Measurements from ENCODE around the gene UBTD2. TPM values are rescaled to one million over a fixed set of nuclear protein-coding genes. Genes with fewer than 3 reads are reported as not detected.

Gene UBTD2
- total RNA-seq, 4 donors from 2014 or later = 6.0 to 35.4 (median 19.0) TPM

DNA sequence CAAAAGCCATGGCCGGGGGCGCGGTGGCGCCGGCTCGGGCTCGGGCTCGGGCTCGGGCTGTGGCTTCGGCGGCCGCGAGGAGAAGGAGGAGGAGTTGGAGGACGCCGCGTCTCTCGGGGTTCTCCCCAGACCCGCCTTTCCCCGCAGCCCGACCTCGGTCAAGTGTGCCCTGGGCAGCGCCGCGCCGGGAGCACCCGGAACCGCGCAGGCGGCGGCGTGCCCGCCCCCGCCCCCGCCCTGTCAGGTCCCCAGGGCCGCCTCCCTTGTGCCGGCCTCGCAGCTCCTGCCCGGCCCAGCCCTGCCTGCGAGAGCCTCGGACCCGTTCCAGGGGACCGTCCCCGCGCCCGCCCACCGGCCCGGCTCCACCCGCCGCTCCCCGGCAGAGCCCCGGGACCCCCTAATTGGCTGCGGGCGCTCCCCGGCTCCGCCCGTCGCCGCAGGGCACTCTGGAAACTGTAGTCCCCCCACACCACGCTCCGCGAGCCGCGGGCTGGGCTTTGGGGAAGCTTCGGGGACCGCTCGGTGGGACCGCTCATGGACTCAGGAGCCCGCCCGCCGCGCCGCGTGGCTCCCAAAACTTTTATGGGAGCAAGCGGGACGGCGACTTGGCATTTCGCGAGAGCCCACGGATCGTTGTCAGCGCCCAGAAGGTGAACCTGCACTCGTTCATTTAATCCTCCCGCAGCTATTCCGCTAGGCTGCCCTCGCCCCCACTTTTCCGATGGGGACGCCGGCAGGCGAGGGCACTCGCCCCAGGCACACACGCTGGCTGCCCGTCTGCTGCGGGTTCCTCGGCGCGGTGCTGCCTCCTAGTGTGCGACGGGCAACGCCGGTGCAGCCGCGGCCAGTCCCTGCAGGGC lies 95.3 kb downstream of the UBTD2 start, which contains the start of gene STK10:
TSS of gene STK10 (minus strand) at position 192 of the 860 bp plus-strand sequence. CDS start at position 10, 182 bp downstream.
- Histone ChIP-seq H3K4me3 (peak within 1 kb of the TSS; percentile 62 to 86 (median 76)), H3K27ac (peak within 1 kb of the TSS; percentile 92 to 97 (median 96)), H3K9me3 (no peaks in the 10 kb centered on the region), H3K36me3 (no peaks in the 10 kb centered on the region), H3K4me1 (peaks cover 6 to 27% (median 14%) of the 10 kb centered on the region in 4 donors), H3K27me3 (no peaks in the 10 kb centered on the region)
- DNase-seq = peak; percentile 94
- TF ChIP-seq CTCF (IDR thresholded peaks at IDR 0.05) (peak; percentile 82 to 92 (median 89)), POLR2AphosphoS5 (IDR thresholded peaks at IDR 0.05) (peak; percentile 60 to 80 (median 76)), POLR2A (IDR thresholded peaks at IDR 0.05) (peak; percentile 80), EP300 (IDR thresholded peaks at IDR 0.05; ENCODE audit: low read depth) (no peak)
- in situ Hi-C loops (cut with MboI; ENCODE audit: low pct_ligation_motif_present in 1 of 4, low pct_unique_long_range_greater_than_20kb in 1 of 4, low sequenced_read_pairs in 3 of 4) = loop anchor here in 1 of 4 donors (5.0 kb wide), 1 partner anchor 76 kb away; no protein-coding TSS in a partner anchor
- 0% methylated on average over 35 of the region's 102 CpGs; no CpG with 5 or more reads in 1 of the 2 donors for WGBS, 2 donors (ENCODE audit: low coverage in 1 of 2)
- intact Hi-C loops (cut with DNase I; ENCODE audit: low total_unique reads) = loop anchor here (5.0 kb wide), 2 partner anchors 81 to 104 kb away; no protein-coding TSS in a partner anchor

DNA sequence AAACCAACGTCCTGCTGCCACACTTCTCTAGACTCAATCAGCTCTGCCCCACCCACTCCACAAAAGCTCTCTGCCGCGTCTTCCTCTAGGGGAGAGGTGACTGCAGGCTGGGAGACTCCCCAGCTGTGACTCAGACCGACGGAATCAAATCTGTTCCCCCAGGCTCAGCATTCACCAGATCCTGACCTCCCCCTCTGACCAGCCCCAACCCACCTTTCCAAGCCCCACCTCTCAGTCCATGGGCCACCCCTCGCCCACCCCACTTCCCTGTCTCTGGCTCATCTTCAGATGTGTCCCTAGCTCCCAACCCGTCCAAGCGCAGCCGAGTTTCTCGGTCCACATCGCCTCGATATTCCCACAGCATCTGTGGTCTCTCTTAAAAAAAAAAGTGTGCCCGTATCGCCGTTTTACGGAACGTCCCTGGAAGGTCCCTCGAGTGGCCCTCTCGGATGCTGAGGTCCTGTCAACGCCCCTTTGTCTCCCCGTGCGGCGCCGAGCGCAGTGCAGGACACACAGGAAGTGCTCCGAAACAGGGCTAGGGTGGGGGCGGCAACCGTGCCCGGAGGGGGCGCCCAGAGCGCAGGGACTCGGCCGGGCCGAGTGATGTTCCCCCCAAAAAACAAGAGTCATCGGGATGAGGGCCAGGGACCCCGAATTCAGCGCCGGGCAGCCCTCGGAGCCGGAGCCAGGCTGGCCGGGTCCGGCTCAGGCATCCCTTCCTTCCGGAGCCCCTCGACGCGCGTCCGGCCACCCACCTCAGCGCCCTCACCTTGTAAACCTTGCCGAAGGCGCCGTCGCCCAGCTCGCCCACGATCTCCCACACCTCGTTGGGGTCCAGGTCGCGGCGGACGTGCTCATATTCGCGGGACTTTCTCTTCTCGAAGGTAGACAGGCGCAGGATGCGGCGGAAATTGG lies 96.2 kb downstream of the UBTD2 start:
- DNase-seq = peak; percentile 81
- intact Hi-C loops (cut with DNase I; ENCODE audit: low total_unique reads) = loop anchor here (5.0 kb wide), 2 partner anchors 80 to 105 kb away; no protein-coding TSS in a partner anchor
- H3K4me3 ChIP-seq = peak overlapping the region; percentile 62 to 86 (median 76)
- no peaks in the 10 kb centered on the region for H3K36me3 ChIP-seq
- H3K9me3 ChIP-seq = no peaks in the 10 kb centered on the region
- no peak for TF ChIP-seq EP300 (IDR thresholded peaks at IDR 0.05; ENCODE audit: low read depth)
- TF ChIP-seq POLR2A (IDR thresholded peaks at IDR 0.05) = no peak
- peak in 1 of 5 experiments; percentile 16 for TF ChIP-seq CTCF (IDR thresholded peaks at IDR 0.05)
- TF ChIP-seq POLR2AphosphoS5 (IDR thresholded peaks at IDR 0.05) = peak in 2 of 3 donors; percentile 29 to 57
- H3K27me3 ChIP-seq = no peaks in the 10 kb centered on the region
- WGBS, 2 donors (ENCODE audit: low coverage in 1 of 2) = 0 to 1% methylated on average over 11 to 50 of the region's 66 CpGs
- H3K27ac ChIP-seq = peak overlapping the region; percentile 92 to 97 (median 96)
- in situ Hi-C loops (cut with MboI; ENCODE audit: low pct_ligation_motif_present in 1 of 4, low pct_unique_long_range_greater_than_20kb in 1 of 4, low sequenced_read_pairs in 3 of 4) = loop anchor here in 1 of 4 donors (5.0 kb wide), 1 partner anchor 75 kb away; no protein-coding TSS in a partner anchor
- H3K4me1 ChIP-seq = peaks cover 6 to 27% (median 14%) of the 10 kb centered on the region in 4 donors

DNA sequence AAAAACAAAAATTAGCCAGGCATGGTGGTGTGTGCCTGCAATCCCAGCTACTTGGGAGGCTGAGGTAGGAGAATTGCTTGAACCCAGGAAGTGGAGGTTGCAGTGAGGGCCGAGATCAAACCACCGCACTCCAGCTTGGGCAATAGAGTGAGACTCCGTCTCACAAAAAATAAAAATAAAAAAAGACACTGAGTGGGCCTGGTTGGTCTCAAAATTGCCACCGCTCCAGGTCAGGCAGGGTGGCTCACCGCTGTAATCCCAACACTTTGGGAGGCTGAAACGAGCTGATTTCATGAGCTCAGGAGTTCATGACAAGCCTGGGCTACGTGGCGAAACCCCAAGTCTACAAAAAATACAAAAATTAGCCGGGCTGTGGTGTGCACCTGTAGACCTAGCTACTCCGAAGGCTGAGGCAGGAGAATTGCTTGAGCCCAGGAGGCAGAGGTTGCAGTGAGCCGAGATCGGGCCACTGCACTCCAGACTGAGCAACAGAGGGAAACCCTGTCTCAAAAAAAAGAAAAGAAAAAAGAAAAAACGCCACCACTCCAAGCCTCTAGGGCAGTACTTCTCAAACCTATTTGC lies 97.4 kb downstream of the UBTD2 start:
- Histone ChIP-seq H3K36me3 (no peaks in the 10 kb centered on the region), H3K27ac (peak overlapping the region; percentile 92 to 97 (median 96)), H3K27me3 (no peaks in the 10 kb centered on the region), H3K4me3 (peak overlapping the region in 3 of 4 donors; percentile 62 to 86 (median 77)), H3K4me1 (peaks cover 6 to 27% (median 14%) of the 10 kb centered on the region in 4 donors), H3K9me3 (no peaks in the 10 kb centered on the region)
- TF ChIP-seq CTCF (IDR thresholded peaks at IDR 0.05) = no peak
- WGBS, 2 donors (ENCODE audit: low coverage in 1 of 2) = 72 to 87% methylated on average over 3 to 13 of the region's 13 CpGs
- intact Hi-C loops (cut with DNase I; ENCODE audit: low total_unique reads) (loop anchor here (5.0 kb wide), 2 partner anchors 79 to 106 kb away; no protein-coding TSS in a partner anchor), in situ Hi-C loops (cut with MboI; ENCODE audit: low pct_ligation_motif_present in 1 of 4, low pct_unique_long_range_greater_than_20kb in 1 of 4, low sequenced_read_pairs in 3 of 4) (loop anchor here in 1 of 4 donors (5.0 kb wide), 1 partner anchor 74 kb away; no protein-coding TSS in a partner anchor)
- no peak for DNase-seq

Data from transverse colon (tissue), 4 donors.